Liver (tissue), 9 donors: ENCODE measurements around the gene EXD2. TPM values are rescaled to one million over a fixed set of nuclear protein-coding genes. Genes with fewer than 3 reads are reported as not detected.

ENCODE experiments used
- DNase-seq: peaks from one replicate; pipeline ENCODE4 v3.0.0-alpha.2; 2017; ENCODE audit warnings: low spot score
- H3K27ac ChIP-seq, 2 donors: one replicate each; pipeline ENCODE4 v1.7.0; 2013; ENCODE audit warnings: inconsistent platforms in 2 of 2, low read length in 2 of 2, control low read depth in 1 of 2, low read depth in 1 of 2, mild to moderate bottlenecking in 1 of 2
- H3K27me3 ChIP-seq, 4 donors: one replicate each; pipeline versions ENCODE4 v1.6.1 to v1.7.0; 2013; ENCODE audit warnings: low read length in 3 of 4, inconsistent platforms in 1 of 4, mild to moderate bottlenecking in 1 of 4, moderate library complexity in 1 of 4; ENCODE audit not compliant: control insufficient read depth in 4 of 4, insufficient read depth in 4 of 4
- H3K36me3 ChIP-seq, 4 donors: one replicate each; pipeline versions ENCODE4 v1.6.1 to v1.7.0; 2013; ENCODE audit warnings: low read length in 3 of 4, mild to moderate bottlenecking in 3 of 4, low read depth in 1 of 4, moderate library complexity in 1 of 4; ENCODE audit not compliant: control insufficient read depth in 4 of 4, insufficient read depth in 3 of 4
- H3K4me1 ChIP-seq, 4 donors: one replicate each; pipeline versions ENCODE4 v1.6.1 to v1.7.0; 2013; ENCODE audit warnings: low read length in 3 of 4, mild to moderate bottlenecking in 3 of 4, moderate library complexity in 1 of 4; ENCODE audit not compliant: control insufficient read depth in 4 of 4, insufficient read depth in 4 of 4
- H3K4me3 ChIP-seq, 3 donors: one replicate each; pipeline versions ENCODE4 v1.6.1 to v1.7.0; 2013; ENCODE audit warnings: low read length in 3 of 3, control low read depth in 1 of 3, low read depth in 1 of 3, mild to moderate bottlenecking in 1 of 3
- H3K9ac ChIP-seq, 2 donors: one replicate each; pipeline ENCODE4 v1.7.0; 2013; ENCODE audit warnings: low read length in 2 of 2, mild to moderate bottlenecking in 2 of 2, moderate library complexity in 2 of 2, control low read depth in 1 of 2, low read depth in 1 of 2
- H3K9me3 ChIP-seq, 4 donors: one replicate each; pipeline versions ENCODE4 v1.6.1 to v1.7.0; 2013; ENCODE audit warnings: low read length in 3 of 4; ENCODE audit not compliant: control insufficient read depth in 4 of 4
- EGR1 ChIP-seq, 2 donors: IDR thresholded peaks; 2 replicates each; pipeline ENCODE4 v1.6.1; 2016 to 2018; ENCODE audit warnings: antibody characterized with exemption in 2 of 2, low read depth in 2 of 2
- FOXA1 ChIP-seq: IDR thresholded peaks from 2 replicates; pipeline ENCODE4 v1.6.1; 2016; ENCODE audit warnings: antibody characterized with exemption
- FOXA2 ChIP-seq: IDR thresholded peaks from 2 replicates; pipeline ENCODE4 v1.6.1; 2016; ENCODE audit warnings: antibody characterized with exemption
- GABPA ChIP-seq, 2 donors: IDR thresholded peaks in 1 of 2; conservative IDR thresholded peaks in 1 of 2; 2 replicates each; pipeline ENCODE4 v1.6.1; 2016; ENCODE audit warnings: antibody characterized with exemption in 2 of 2, mild to moderate bottlenecking in 1 of 2, moderate library complexity in 1 of 2
- HNF4A ChIP-seq, 2 donors: conservative IDR thresholded peaks; 2 replicates each; pipeline ENCODE4 v1.6.1; 2016; ENCODE audit warnings: antibody characterized with exemption in 2 of 2, mild to moderate bottlenecking in 2 of 2
- HNF4G ChIP-seq: IDR thresholded peaks from 2 replicates; pipeline ENCODE4 v1.6.1; 2016; ENCODE audit warnings: antibody characterized with exemption
- JUND ChIP-seq, 2 donors: IDR thresholded peaks; 2 replicates each; pipeline ENCODE4 v1.6.1; 2016; ENCODE audit warnings: antibody characterized with exemption in 2 of 2
- NR2F2 ChIP-seq: IDR thresholded peaks from 2 replicates; pipeline ENCODE4 v1.6.1; 2016; ENCODE audit warnings: antibody characterized with exemption
- RAD21 ChIP-seq, 2 donors: IDR thresholded peaks; 2 replicates each; pipeline ENCODE4 v1.6.1; 2016; ENCODE audit warnings: antibody characterized with exemption in 2 of 2, mild to moderate bottlenecking in 2 of 2
- RXRA ChIP-seq, 2 donors: IDR thresholded peaks; 2 replicates each; pipeline ENCODE4 v1.6.1; 2017 to 2018; ENCODE audit warnings: antibody characterized with exemption in 2 of 2, mild to moderate bottlenecking in 1 of 2
- SP1 ChIP-seq: IDR thresholded peaks from 2 replicates; pipeline ENCODE4 v1.6.1; 2018; ENCODE audit warnings: antibody characterized with exemption, mild to moderate bottlenecking
- TAF1 ChIP-seq: conservative IDR thresholded peaks from 2 replicates; pipeline ENCODE4 v1.6.1; 2016; ENCODE audit warnings: antibody characterized with exemption, mild to moderate bottlenecking
- YY1 ChIP-seq: IDR thresholded peaks from 2 replicates; pipeline ENCODE4 v1.6.1; 2016; ENCODE audit warnings: antibody characterized with exemption, mild to moderate bottlenecking
- WGBS: extraction: QIAGEN DNeasy Blood & Tissue Kit; methylation state at CpG from one replicate; pipeline ENCODE4 v1.1.7; 2013; 5-methylcytosine and 5-hydroxymethylcytosine counted together
- polyA plus RNA-seq, 2 donors: library from polyadenylated mRNA; stranded (reverse) in 1 of 2; unstranded in 1 of 2; fragments of 200-250 nt in 1 of 2; fragments of >200 nt in 1 of 2; fragmentation: Nextera tagmentation in 1 of 2; extraction: Ambion mirVana in 1 of 2; gene quantifications; one replicate each; pipeline versions ENCODE4 v1.2.1 to v1.2.3, GENCODE V29; 2013 to 2015
- total RNA-seq, 2 donors: library from RNA; depleted of rRNA; stranded (reverse); fragments of >200 nt; gene quantifications; one replicate each; pipeline ENCODE4 v1.2.3, GENCODE V29; 2014
- TF ChIP-seq, protein P1 (sequence below): IDR thresholded peaks from 2 replicates; pipeline ENCODE4 v1.6.1; 2016; ENCODE audit warnings: antibody characterized with exemption
- TF ChIP-seq, protein P2 (sequence below): IDR thresholded peaks from 2 replicates; pipeline ENCODE4 v1.6.1; 2016; ENCODE audit warnings: antibody characterized with exemption, mild to moderate bottlenecking
- TF ChIP-seq, protein P3 (sequence below): IDR thresholded peaks from 2 replicates; pipeline ENCODE4 v1.6.1; 2016; ENCODE audit warnings: antibody characterized with exemption
- donor health status: healthy.
- donor health status: healthy.
- donor health status: healthy.
- donor health status: healthy.
- donor health status: healthy.

The EXD2 gene
- total and polyA plus RNA-seq, 4 donors: 4.7 to 8.8 (median 5.0) TPM

DNA sequence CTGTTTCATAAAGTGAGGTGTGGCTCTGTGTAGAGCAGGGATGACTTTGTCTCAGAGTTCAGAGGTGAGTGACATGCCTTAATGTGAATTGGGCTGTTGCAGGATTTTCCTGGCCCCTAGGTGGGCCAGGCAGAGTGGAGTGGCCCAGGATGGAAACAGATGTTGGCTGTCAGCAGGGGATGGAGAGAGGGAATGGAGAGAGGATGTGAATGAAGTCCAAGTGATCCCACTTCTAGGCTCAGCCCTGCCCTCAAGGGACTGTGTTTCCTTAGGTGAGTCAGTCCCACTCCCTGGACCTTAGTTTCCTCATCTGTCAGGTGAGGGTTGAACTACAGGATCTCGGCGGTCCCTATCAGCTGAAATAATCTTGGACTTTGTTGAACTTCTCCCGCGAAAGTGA is 76.2 kb downstream of the EXD2 start:
- no peaks in the 10 kb centered on the region for H3K27me3 ChIP-seq
- TF ChIP-seq, protein P1, sequence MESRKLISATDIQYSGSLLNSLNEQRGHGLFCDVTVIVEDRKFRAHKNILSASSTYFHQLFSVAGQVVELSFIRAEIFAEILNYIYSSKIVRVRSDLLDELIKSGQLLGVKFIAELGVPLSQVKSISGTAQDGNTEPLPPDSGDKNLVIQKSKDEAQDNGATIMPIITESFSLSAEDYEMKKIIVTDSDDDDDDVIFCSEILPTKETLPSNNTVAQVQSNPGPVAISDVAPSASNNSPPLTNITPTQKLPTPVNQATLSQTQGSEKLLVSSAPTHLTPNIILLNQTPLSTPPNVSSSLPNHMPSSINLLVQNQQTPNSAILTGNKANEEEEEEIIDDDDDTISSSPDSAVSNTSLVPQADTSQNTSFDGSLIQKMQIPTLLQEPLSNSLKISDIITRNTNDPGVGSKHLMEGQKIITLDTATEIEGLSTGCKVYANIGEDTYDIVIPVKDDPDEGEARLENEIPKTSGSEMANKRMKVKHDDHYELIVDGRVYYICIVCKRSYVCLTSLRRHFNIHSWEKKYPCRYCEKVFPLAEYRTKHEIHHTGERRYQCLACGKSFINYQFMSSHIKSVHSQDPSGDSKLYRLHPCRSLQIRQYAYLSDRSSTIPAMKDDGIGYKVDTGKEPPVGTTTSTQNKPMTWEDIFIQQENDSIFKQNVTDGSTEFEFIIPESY: no peak
- TF ChIP-seq EGR1 (IDR thresholded peaks at IDR 0.05; ENCODE audit: low read depth in 2 of 2) (no peak), RAD21 (IDR thresholded peaks at IDR 0.05) (no peak), JUND (IDR thresholded peaks at IDR 0.05) (no peak), NR2F2 (no peak)
- no peaks in the 10 kb centered on the region for H3K4me1 ChIP-seq
- WGBS: 95% methylated on average over 4 of the region's 4 CpGs
- H3K36me3 ChIP-seq: no peaks in the 10 kb centered on the region
- H3K27ac ChIP-seq: no peak overlapping the region
- no peak overlapping the region for H3K4me3 ChIP-seq
- H3K9me3 ChIP-seq: no peaks in the 10 kb centered on the region
- DNase-seq: no peak
- no peak overlapping the region for H3K9ac ChIP-seq

DNA sequence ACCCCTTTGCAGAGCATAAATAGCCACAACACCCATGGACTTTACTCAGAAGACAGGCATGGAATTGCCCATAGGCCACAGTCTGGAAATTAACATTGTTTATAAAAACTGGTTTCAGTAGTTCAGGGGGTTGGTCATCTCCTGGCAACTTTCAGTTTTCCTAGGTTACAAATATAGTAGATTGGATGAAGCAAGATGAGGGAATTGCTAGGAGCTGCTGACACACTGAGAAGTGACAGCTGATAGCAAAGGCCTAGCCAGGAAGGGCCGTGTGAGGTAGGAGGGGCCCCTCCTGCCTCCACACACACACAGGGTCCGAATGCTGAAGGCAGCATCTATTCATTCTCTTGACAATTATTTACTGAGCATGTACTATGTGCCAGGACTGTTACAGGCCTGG is 76.9 kb downstream of the EXD2 start:
- H3K9me3 ChIP-seq: no peaks in the 10 kb centered on the region
- TF ChIP-seq TAF1 (no peak), SP1 (no peak), FOXA2 (no peak), JUND (IDR thresholded peaks at IDR 0.05) (no peak), EGR1 (IDR thresholded peaks at IDR 0.05; ENCODE audit: low read depth in 2 of 2) (no peak), FOXA1 (no peak), YY1 (no peak), HNF4A (conservative IDR thresholded peaks at IDR 0.05) (no peak), HNF4G (no peak), NR2F2 (no peak), GABPA (IDR thresholded peaks at IDR 0.05 in 1 of 2, conservative IDR thresholded peaks at IDR 0.05 in 1 of 2) (no peak), RXRA (IDR thresholded peaks at IDR 0.05) (no peak)
- TF ChIP-seq, protein P2, sequence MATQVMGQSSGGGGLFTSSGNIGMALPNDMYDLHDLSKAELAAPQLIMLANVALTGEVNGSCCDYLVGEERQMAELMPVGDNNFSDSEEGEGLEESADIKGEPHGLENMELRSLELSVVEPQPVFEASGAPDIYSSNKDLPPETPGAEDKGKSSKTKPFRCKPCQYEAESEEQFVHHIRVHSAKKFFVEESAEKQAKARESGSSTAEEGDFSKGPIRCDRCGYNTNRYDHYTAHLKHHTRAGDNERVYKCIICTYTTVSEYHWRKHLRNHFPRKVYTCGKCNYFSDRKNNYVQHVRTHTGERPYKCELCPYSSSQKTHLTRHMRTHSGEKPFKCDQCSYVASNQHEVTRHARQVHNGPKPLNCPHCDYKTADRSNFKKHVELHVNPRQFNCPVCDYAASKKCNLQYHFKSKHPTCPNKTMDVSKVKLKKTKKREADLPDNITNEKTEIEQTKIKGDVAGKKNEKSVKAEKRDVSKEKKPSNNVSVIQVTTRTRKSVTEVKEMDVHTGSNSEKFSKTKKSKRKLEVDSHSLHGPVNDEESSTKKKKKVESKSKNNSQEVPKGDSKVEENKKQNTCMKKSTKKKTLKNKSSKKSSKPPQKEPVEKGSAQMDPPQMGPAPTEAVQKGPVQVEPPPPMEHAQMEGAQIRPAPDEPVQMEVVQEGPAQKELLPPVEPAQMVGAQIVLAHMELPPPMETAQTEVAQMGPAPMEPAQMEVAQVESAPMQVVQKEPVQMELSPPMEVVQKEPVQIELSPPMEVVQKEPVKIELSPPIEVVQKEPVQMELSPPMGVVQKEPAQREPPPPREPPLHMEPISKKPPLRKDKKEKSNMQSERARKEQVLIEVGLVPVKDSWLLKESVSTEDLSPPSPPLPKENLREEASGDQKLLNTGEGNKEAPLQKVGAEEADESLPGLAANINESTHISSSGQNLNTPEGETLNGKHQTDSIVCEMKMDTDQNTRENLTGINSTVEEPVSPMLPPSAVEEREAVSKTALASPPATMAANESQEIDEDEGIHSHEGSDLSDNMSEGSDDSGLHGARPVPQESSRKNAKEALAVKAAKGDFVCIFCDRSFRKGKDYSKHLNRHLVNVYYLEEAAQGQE: no peak
- TF ChIP-seq, protein P3, sequence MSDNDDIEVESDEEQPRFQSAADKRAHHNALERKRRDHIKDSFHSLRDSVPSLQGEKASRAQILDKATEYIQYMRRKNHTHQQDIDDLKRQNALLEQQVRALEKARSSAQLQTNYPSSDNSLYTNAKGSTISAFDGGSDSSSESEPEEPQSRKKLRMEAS: no peak
- H3K4me1 ChIP-seq: no peaks in the 10 kb centered on the region
- no peaks in the 10 kb centered on the region for H3K36me3 ChIP-seq
- H3K27ac ChIP-seq: no peak overlapping the region
- no peaks in the 10 kb centered on the region for H3K27me3 ChIP-seq
- WGBS: 71% methylated on average over 2 of the region's 2 CpGs
- no peak overlapping the region for H3K4me3 ChIP-seq
- no peak overlapping the region for H3K9ac ChIP-seq
- no peak for DNase-seq
